ENCODE results near the gene ANKRD18A. TPM values are rescaled to one million over a fixed set of nuclear protein-coding genes. Genes with fewer than 3 reads are reported as not detected.

Gene ANKRD18A
- total and polyA plus RNA-seq, 10 donors = 0.02 to 3.4 (median 0.68) TPM; not detected in 1

GRCh38 chr9:38651400-38652042 lies 31.1 kb upstream of the ANKRD18A start:
- 58 to 76% (median 68%) methylated on average over 8 of the region's 8 CpGs for WGBS, 5 donors
- H3K27ac ChIP-seq = no peak overlapping the region
- no peak for DNase-seq

GRCh38 chr9:38650564-38650963 lies 30.2 kb upstream of the ANKRD18A start:
- H3K4me1 ChIP-seq = no peaks in the 10 kb centered on the region
- intact Hi-C loops (cut with DNase I; ENCODE audit: low total_unique reads) = no loop called here
- no peaks in the 10 kb centered on the region for H3K36me3 ChIP-seq
- DNase-seq = no peak
- peaks cover 0 to 17% (median 0%) of the 10 kb centered on the region in 7 donors for H3K27me3 ChIP-seq (replicated peaks in 1 of 7)
- H3K4me3 ChIP-seq = no peak overlapping the region
- no peaks in the 10 kb centered on the region for H3K9me3 ChIP-seq
- no peak for TF ChIP-seq POLR2AphosphoS5 (IDR thresholded peaks at IDR 0.05)
- 84 to 91% (median 89%) methylated on average over 8 of the region's 8 CpGs for WGBS, 5 donors
- H3K27ac ChIP-seq = no peak overlapping the region

More at GRCh38 chr9:38651400-38652042, 31.1 kb upstream of the ANKRD18A start:
- intact Hi-C loops (cut with DNase I; ENCODE audit: low total_unique reads) = no loop called here
- Histone ChIP-seq H3K27me3 (replicated peaks in 1 of 7) (peaks cover 0 to 14% (median 0%) of the 10 kb centered on the region in 7 donors), H3K4me1 (no peaks in the 10 kb centered on the region), H3K4me3 (no peak overlapping the region), H3K9me3 (no peaks in the 10 kb centered on the region), H3K36me3 (no peaks in the 10 kb centered on the region)
- TF ChIP-seq POLR2AphosphoS5 (IDR thresholded peaks at IDR 0.05) (no peak), CTCF (IDR thresholded peaks at IDR 0.05 in 8 of 11, conservative IDR thresholded peaks at IDR 0.05 in 3 of 11) (no peak), POLR2A (IDR thresholded peaks at IDR 0.05) (no peak)

- H3K9me3 ChIP-seq = no peaks in the 10 kb centered on the region
- intact Hi-C loops (cut with DNase I; ENCODE audit: low total_unique reads) = no loop called here
- 78 to 92% (median 92%) methylated on average over 6 to 8 of the region's 8 CpGs for WGBS, 5 donors
- H3K4me1 ChIP-seq = no peaks in the 10 kb centered on the region
- no peaks in the 10 kb centered on the region for H3K36me3 ChIP-seq
- no peak for DNase-seq
- peaks cover 0 to 14% (median 0%) of the 10 kb centered on the region in 7 donors for H3K27me3 ChIP-seq (replicated peaks in 1 of 7)
- no peak overlapping the region for H3K4me3 ChIP-seq
- H3K27ac ChIP-seq = no peak overlapping the region
- TF ChIP-seq POLR2A (IDR thresholded peaks at IDR 0.05) (no peak), CTCF (IDR thresholded peaks at IDR 0.05 in 8 of 11, conservative IDR thresholded peaks at IDR 0.05 in 3 of 11) (no peak), POLR2AphosphoS5 (IDR thresholded peaks at IDR 0.05) (no peak)
Measured at GRCh38 chr9:38649731-38650363, 29.5 kb upstream of the ANKRD18A start.

- no peak for TF ChIP-seq POLR2AphosphoS5 (IDR thresholded peaks at IDR 0.05)
- TF ChIP-seq CTCF (IDR thresholded peaks at IDR 0.05 in 8 of 11, conservative IDR thresholded peaks at IDR 0.05 in 3 of 11) = no peak
- TF ChIP-seq POLR2A (IDR thresholded peaks at IDR 0.05) = no peak
- 37 to 64% (median 44%) methylated on average over 2 of the region's 2 CpGs for whole genome bisulfite sequencing, 5 donors
- no peaks in the 10 kb centered on the region for H3K9me3 ChIP-seq
- intact Hi-C loops (cut with DNase I; ENCODE audit: low total_unique reads) = no loop called here
- DNase-seq = no peak
- no peaks in the 10 kb centered on the region for H3K36me3 ChIP-seq
- no peaks in the 10 kb centered on the region for H3K4me1 ChIP-seq
- H3K27me3 ChIP-seq (replicated peaks in 1 of 7) = peaks cover 0 to 37% (median 0%) of the 10 kb centered on the region in 7 donors
- no peak overlapping the region for H3K4me3 ChIP-seq
- H3K27ac ChIP-seq = no peak overlapping the region
Measured at GRCh38 chr9:38644601-38645000, 24.2 kb upstream of the ANKRD18A start.

Data from spleen (tissue), 11 donors.